Measurements from ENCODE around the gene LCT.

Gene LCT

GRCh38 chr2:135845997-135846396, 9.0 kb upstream of the LCT start:
- TF ChIP-seq CTCF (IDR thresholded peaks at IDR 0.05; ENCODE audit: low read depth, low read length), result no peak

GRCh38 chr2:135845257-135845656, 8.3 kb upstream of the LCT start:
- TF ChIP-seq CTCF (IDR thresholded peaks at IDR 0.05; ENCODE audit: low read depth, low read length), result no peak
- DNase-seq (ENCODE audit: extremely low read depth, low read depth), result no peak

More at GRCh38 chr2:135845997-135846396, 9.0 kb upstream of the LCT start:
- no peak for DNase-seq (ENCODE audit: extremely low read depth, low read depth)

GRCh38 chr2:135844301-135844895, 7.4 kb upstream of the LCT start:
- no peak for TF ChIP-seq CTCF (IDR thresholded peaks at IDR 0.05; ENCODE audit: low read depth, low read length)
- DNase-seq (ENCODE audit: extremely low read depth, low read depth), result no peak

GRCh38 chr2:135843671-135844070, 6.7 kb upstream of the LCT start:
- no peak for TF ChIP-seq CTCF (IDR thresholded peaks at IDR 0.05; ENCODE audit: low read depth, low read length)
- DNase-seq (ENCODE audit: extremely low read depth, low read depth), result no peak

- no peak for DNase-seq (ENCODE audit: extremely low read depth, low read depth)
- no peak for TF ChIP-seq CTCF (IDR thresholded peaks at IDR 0.05; ENCODE audit: low read depth, low read length)
Measured at GRCh38 chr2:135840601-135841000, 3.6 kb upstream of the LCT start.

- DNase-seq (ENCODE audit: extremely low read depth, low read depth), result peak; percentile 66
- no peak for TF ChIP-seq CTCF (IDR thresholded peaks at IDR 0.05; ENCODE audit: low read depth, low read length)
Measured at GRCh38 chr2:135839713-135840112, 2.7 kb upstream of the LCT start.

GRCh38 chr2:135838502-135838901, 1.5 kb upstream of the LCT start:
- no peak for DNase-seq (ENCODE audit: extremely low read depth, low read depth)
- TF ChIP-seq CTCF (IDR thresholded peaks at IDR 0.05; ENCODE audit: low read depth, low read length), result no peak

Data from AG09319 (cell line).